K562 (cell line): Measurements from ENCODE around the gene DGAT2. TPM values are rescaled to one million over a fixed set of nuclear protein-coding genes. Genes with fewer than 3 reads are reported as not detected.
A peak's percentile ranks its signal among the peaks of the same experiment; 100 is the strongest.

Source experiments
- CHD4 ChIP-seq: fragments of 200-600 bp; sonication (generic); IDR thresholded peaks from 3 replicates; pipeline ENCODE4 v1.6.1; 2012; ENCODE audit warnings: low read depth, mild to moderate bottlenecking, mixed read lengths, low read length, inconsistent platforms; ENCODE audit not compliant: insufficient read depth, insufficient replicate concordance, poor library complexity, severe bottlenecking
- CTBP1 ChIP-seq: fragments of 450-650 bp; IDR thresholded peaks from 2 replicates; pipeline ENCODE4 v1.6.1; 2016; ENCODE audit warnings: borderline replicate concordance
- CXXC5 ChIP-seq: fragments of 250-450 bp; sonication (Bioruptor Pico); IDR thresholded peaks from 2 replicates; pipeline ENCODE4 v1.8.0; 2022; ENCODE audit warnings: inconsistent platforms, mild to moderate bottlenecking, moderate library complexity
- DACH1 ChIP-seq: fragments of 450-650 bp; IDR thresholded peaks from 2 replicates; pipeline ENCODE4 v1.6.1; 2018; ENCODE audit not compliant: partially characterized antibody
- E2F3 ChIP-seq: fragments of 250-450 bp; sonication (Bioruptor Pico); IDR thresholded peaks from 2 replicates; pipeline ENCODE4 v1.4.0; 2020; ENCODE audit warnings: mild to moderate bottlenecking
- MYBL2 ChIP-seq, 2 experiments: fragments of 450-650 bp in 1 of 2; sonication (generic) in 1 of 2; formaldehyde crosslinking in 1 of 2; IDR thresholded peaks; 2 replicates each; pipeline versions ENCODE4 v1.6.1 to v1.8.1; 2017 to 2022; ENCODE audit warnings: borderline replicate concordance in 1 of 2, inconsistent platforms in 1 of 2, low read depth in 1 of 2, mild to moderate bottlenecking in 1 of 2, missing genetic modification reagents in 1 of 2, moderate library complexity in 1 of 2
- NCOA4 ChIP-seq: fragments of 450-650 bp; IDR thresholded peaks from 2 replicates; pipeline ENCODE4 v1.6.1; 2018; ENCODE audit warnings: mild to moderate bottlenecking; ENCODE audit not compliant: partially characterized antibody
- NCOA6 ChIP-seq: fragments of 450-650 bp; IDR thresholded peaks from 2 replicates; pipeline ENCODE4 v1.6.1; 2017; ENCODE audit warnings: mild to moderate bottlenecking
- NFIX ChIP-seq: fragments of 250-450 bp; sonication (Bioruptor Pico); IDR thresholded peaks from 2 replicates; pipeline ENCODE4 v1.4.0; 2020; ENCODE audit warnings: low read depth, mild to moderate bottlenecking, moderate library complexity
- PML ChIP-seq: IDR thresholded peaks from 2 replicates; pipeline ENCODE4 v1.6.1; 2012; ENCODE audit warnings: low read length, inconsistent platforms
- POLR2AphosphoS5 ChIP-seq: IDR thresholded peaks from 2 replicates; pipeline ENCODE4 v1.6.1; 2011; ENCODE audit warnings: mild to moderate bottlenecking, low read depth, low read length, moderate library complexity; ENCODE audit not compliant: control insufficient read depth, insufficient read depth
- RCOR1 ChIP-seq, 2 experiments: IDR thresholded peaks; 2 replicates each; pipeline ENCODE4 v1.6.1; 2012; ENCODE audit warnings: low read depth in 2 of 2, low read length in 2 of 2, borderline replicate concordance in 1 of 2, improper control_type of control experiment in 1 of 2
- SAFB2 ChIP-seq: fragments of 200-400 bp; formaldehyde crosslinking; IDR thresholded peaks from 2 replicates; pipeline ENCODE4 v1.6.1; 2018; ENCODE audit warnings: borderline replicate concordance, low read length, low read depth, moderate library complexity; ENCODE audit not compliant: severe bottlenecking
- SETDB1 ChIP-seq: IDR thresholded peaks from one replicate; pipeline ENCODE4 v1.6.1; 2012; ENCODE audit warnings: low read length, control low read depth, inconsistent platforms
- TRIM24 ChIP-seq, 2 experiments: fragments of 450-650 bp; IDR thresholded peaks; 2 replicates each; pipeline ENCODE4 v1.6.1; 2016
- ZEB2 ChIP-seq: fragments of 450-650 bp; IDR thresholded peaks from 2 replicates; pipeline ENCODE4 v1.6.1; 2016
- ZNF239 ChIP-seq: fragments of 250-450 bp; sonication (Bioruptor Pico); IDR thresholded peaks from 2 replicates; pipeline ENCODE4 v1.4.0; 2020; ENCODE audit warnings: mild to moderate bottlenecking
- ZNF655 ChIP-seq: fragments of 250-450 bp; sonication (Bioruptor Pico); IDR thresholded peaks from 2 replicates; pipeline ENCODE4 v1.5.0; 2021
- ZNF77 ChIP-seq: fragments of 250-450 bp; sonication (Bioruptor Pico); IDR thresholded peaks from 2 replicates; pipeline ENCODE4 v1.5.0; 2020
- polyA plus RNA-seq, 8 experiments: library from polyadenylated mRNA; depleted of rRNA in 4 of 8; stranded (reverse) in 5 of 8; unstranded in 3 of 8; fragments of >200 nt; fragmentation: Nextera tagmentation in 2 of 8; fragmentation: Illumina TruSeq in 1 of 8; extraction: Ambion mirVana in 2 of 8; extraction: Trizol in 1 of 8; gene quantifications; 2 replicates each; pipeline versions ENCODE4 v1.2.1 to v1.2.3, GENCODE V29; 2011 to 2014; ENCODE audit warnings: inconsistent platforms in 1 of 8, missing spikeins in 1 of 8
- total RNA-seq, 7 experiments: library from RNA; depleted of rRNA in 6 of 7; stranded (reverse); fragments of >200 nt in 6 of 7; fragmentation: Illumina TruSeq in 2 of 7; extraction: Trizol in 2 of 7; gene quantifications; 2 replicates each; pipeline versions ENCODE4 v1.2.1 to v1.2.3, GENCODE V29; 2011 to 2021; ENCODE audit warnings: low replicate concordance in 1 of 7
- TF ChIP-seq, protein P1 (sequence below): fragments of 450-650 bp; IDR thresholded peaks from 2 replicates; pipeline ENCODE4 v1.6.1; 2016; ENCODE audit warnings: low read depth, mild to moderate bottlenecking, moderate library complexity
- TF ChIP-seq, protein P2 (sequence below): sonication (generic); formaldehyde crosslinking; IDR thresholded peaks from 2 replicates; pipeline ENCODE4 v1.8.1; 2023; ENCODE audit warnings: mild to moderate bottlenecking, missing genetic modification reagents
- TF ChIP-seq, protein P3 (sequence below): fragments of 250-450 bp; sonication (Bioruptor Pico); IDR thresholded peaks from 2 replicates; pipeline ENCODE4 v1.9.0; 2021; ENCODE audit warnings: mild to moderate bottlenecking, inconsistent platforms
- TF ChIP-seq, protein P4 (sequence below): fragments of 200-800 bp; sonication (Bioruptor generic); IDR thresholded peaks from 2 replicates; pipeline ENCODE4 v1.6.1; 2017; ENCODE audit warnings: missing genetic modification characterization, missing compliant biosample characterization

Gene DGAT2
- total and polyA plus RNA-seq, 9 of the 15 experiments (the other 6 are each of a cell fraction or from before 2014, with no cell fraction given): 0.68 to 2.8 (median 1.8) TPM

DNA sequence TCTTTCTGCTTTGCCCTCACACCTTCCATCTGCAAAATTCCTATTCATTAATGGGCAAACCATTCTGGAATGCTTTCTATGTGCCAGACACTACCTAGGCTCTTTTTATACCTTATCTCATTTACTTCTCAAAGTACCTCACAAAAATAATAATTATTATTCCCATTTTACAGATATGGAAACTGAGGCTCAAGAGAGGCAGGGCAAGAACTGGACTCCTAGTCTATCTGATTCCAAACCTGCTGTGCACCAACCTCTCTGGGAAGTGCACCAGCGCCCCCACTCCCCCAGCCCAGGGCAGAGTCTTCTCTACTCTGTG lies 826 bp upstream of the DGAT2 start (continued):
- TF ChIP-seq POLR2AphosphoS5 (no peak), CTBP1 (no peak), PML (no peak), TRIM24 (IDR thresholded peaks at IDR 0.05) (no peak), ZNF655 (CRISPR knock-in tag) (no peak), ZNF239 (CRISPR knock-in tag) (no peak), SAFB2 (no peak), RCOR1 (IDR thresholded peaks at IDR 0.05; ENCODE audit: borderline replicate concordance in 1 of 2, low read depth in 2 of 2, low read length in 2 of 2) (peak in 1 of 2 experiments; percentile 83; a peak in 1 of 4 replicates), ZEB2 (no peak), NCOA4 (peak; percentile 9), SETDB1 (no peak), E2F3 (CRISPR knock-in tag) (no peak), CXXC5 (CRISPR knock-in tag) (no peak), ZNF77 (CRISPR knock-in tag) (no peak), NCOA6 (no peak), MYBL2 (IDR thresholded peaks at IDR 0.05; ENCODE audit: low read depth) (peak; percentile 18; the same call in 1 of the 2 replicates), MYBL2 (CRISPR knock-in tag; IDR thresholded peaks at IDR 0.05; ENCODE audit: borderline replicate concordance) (no peak), DACH1 (no peak), NFIX (CRISPR knock-in tag) (no peak), CHD4 (peak; percentile 94)
- TF ChIP-seq, protein P1, sequence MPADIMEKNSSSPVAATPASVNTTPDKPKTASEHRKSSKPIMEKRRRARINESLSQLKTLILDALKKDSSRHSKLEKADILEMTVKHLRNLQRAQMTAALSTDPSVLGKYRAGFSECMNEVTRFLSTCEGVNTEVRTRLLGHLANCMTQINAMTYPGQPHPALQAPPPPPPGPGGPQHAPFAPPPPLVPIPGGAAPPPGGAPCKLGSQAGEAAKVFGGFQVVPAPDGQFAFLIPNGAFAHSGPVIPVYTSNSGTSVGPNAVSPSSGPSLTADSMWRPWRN: no peak
- TF ChIP-seq, protein P2, sequence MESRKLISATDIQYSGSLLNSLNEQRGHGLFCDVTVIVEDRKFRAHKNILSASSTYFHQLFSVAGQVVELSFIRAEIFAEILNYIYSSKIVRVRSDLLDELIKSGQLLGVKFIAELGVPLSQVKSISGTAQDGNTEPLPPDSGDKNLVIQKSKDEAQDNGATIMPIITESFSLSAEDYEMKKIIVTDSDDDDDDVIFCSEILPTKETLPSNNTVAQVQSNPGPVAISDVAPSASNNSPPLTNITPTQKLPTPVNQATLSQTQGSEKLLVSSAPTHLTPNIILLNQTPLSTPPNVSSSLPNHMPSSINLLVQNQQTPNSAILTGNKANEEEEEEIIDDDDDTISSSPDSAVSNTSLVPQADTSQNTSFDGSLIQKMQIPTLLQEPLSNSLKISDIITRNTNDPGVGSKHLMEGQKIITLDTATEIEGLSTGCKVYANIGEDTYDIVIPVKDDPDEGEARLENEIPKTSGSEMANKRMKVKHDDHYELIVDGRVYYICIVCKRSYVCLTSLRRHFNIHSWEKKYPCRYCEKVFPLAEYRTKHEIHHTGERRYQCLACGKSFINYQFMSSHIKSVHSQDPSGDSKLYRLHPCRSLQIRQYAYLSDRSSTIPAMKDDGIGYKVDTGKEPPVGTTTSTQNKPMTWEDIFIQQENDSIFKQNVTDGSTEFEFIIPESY (CRISPR knock-in tag): no peak
- TF ChIP-seq, protein P3, sequence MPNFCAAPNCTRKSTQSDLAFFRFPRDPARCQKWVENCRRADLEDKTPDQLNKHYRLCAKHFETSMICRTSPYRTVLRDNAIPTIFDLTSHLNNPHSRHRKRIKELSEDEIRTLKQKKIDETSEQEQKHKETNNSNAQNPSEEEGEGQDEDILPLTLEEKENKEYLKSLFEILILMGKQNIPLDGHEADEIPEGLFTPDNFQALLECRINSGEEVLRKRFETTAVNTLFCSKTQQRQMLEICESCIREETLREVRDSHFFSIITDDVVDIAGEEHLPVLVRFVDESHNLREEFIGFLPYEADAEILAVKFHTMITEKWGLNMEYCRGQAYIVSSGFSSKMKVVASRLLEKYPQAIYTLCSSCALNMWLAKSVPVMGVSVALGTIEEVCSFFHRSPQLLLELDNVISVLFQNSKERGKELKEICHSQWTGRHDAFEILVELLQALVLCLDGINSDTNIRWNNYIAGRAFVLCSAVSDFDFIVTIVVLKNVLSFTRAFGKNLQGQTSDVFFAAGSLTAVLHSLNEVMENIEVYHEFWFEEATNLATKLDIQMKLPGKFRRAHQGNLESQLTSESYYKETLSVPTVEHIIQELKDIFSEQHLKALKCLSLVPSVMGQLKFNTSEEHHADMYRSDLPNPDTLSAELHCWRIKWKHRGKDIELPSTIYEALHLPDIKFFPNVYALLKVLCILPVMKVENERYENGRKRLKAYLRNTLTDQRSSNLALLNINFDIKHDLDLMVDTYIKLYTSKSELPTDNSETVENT (CRISPR knock-in tag): no peak
- TF ChIP-seq, protein P4, sequence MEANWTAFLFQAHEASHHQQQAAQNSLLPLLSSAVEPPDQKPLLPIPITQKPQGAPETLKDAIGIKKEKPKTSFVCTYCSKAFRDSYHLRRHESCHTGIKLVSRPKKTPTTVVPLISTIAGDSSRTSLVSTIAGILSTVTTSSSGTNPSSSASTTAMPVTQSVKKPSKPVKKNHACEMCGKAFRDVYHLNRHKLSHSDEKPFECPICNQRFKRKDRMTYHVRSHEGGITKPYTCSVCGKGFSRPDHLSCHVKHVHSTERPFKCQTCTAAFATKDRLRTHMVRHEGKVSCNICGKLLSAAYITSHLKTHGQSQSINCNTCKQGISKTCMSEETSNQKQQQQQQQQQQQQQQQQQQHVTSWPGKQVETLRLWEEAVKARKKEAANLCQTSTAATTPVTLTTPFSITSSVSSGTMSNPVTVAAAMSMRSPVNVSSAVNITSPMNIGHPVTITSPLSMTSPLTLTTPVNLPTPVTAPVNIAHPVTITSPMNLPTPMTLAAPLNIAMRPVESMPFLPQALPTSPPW (CRISPR knock-in tag): no peak
